PC-3 (cell line): ENCODE measurements around the gene NSL1.

ENCODE experiments used
- EZH2 ChIP-seq: fragments of 300-600 bp; sonication (generic); IDR thresholded peaks from one replicate; pipeline ENCODE4 v1.6.1; 2017; ENCODE audit warnings: antibody characterized with exemption, mild to moderate bottlenecking, low read length; ENCODE audit not compliant: unreplicated experiment
- TF ChIP-seq, protein P1 (sequence below): fragments of 300-600 bp; sonication (generic); conservative IDR thresholded peaks from 2 replicates; pipeline ENCODE4 v1.5.1; 2017; ENCODE audit warnings: antibody characterized with exemption, low read depth, mild to moderate bottlenecking, low read length

DNA sequence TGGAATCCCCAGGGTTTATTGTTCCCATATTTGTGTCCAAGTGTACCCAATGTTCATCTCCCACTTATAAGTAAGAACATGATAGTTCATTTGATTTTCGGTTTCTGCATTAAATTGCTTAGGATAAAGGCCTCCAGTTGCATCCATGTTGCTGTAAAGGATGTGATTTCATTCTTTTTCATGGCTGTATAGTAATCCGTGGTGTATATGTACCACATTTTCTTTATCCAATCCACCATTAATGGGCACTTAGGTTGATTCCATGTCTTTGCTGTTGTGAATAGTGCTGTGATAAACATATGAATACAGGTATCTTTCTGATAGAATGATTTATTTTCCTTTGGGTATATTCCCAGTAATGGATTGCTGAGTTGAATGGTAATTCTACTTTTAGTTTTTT is 71.9 kb downstream of the NSL1 start:
- TF ChIP-seq, protein P1, sequence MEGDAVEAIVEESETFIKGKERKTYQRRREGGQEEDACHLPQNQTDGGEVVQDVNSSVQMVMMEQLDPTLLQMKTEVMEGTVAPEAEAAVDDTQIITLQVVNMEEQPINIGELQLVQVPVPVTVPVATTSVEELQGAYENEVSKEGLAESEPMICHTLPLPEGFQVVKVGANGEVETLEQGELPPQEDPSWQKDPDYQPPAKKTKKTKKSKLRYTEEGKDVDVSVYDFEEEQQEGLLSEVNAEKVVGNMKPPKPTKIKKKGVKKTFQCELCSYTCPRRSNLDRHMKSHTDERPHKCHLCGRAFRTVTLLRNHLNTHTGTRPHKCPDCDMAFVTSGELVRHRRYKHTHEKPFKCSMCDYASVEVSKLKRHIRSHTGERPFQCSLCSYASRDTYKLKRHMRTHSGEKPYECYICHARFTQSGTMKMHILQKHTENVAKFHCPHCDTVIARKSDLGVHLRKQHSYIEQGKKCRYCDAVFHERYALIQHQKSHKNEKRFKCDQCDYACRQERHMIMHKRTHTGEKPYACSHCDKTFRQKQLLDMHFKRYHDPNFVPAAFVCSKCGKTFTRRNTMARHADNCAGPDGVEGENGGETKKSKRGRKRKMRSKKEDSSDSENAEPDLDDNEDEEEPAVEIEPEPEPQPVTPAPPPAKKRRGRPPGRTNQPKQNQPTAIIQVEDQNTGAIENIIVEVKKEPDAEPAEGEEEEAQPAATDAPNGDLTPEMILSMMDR: no peak
- TF ChIP-seq EZH2: no peak
